PC-3 (cell line): ENCODE data around the gene UBE2E3.

Source experiments
- EZH2 ChIP-seq: fragments of 300-600 bp; sonication (generic); IDR thresholded peaks from one replicate; pipeline ENCODE4 v1.6.1; 2017; ENCODE audit warnings: antibody characterized with exemption, mild to moderate bottlenecking, low read length; ENCODE audit not compliant: unreplicated experiment
- EZH2phosphoT487 ChIP-seq: fragments of 300-600 bp; sonication (generic); IDR thresholded peaks from 2 replicates; pipeline ENCODE4 v1.6.1; 2018; ENCODE audit warnings: mild to moderate bottlenecking, antibody characterized with exemption, low read length, borderline replicate concordance
- TF ChIP-seq, protein P1 (sequence below): fragments of 300-600 bp; sonication (generic); conservative IDR thresholded peaks from 2 replicates; pipeline ENCODE4 v1.5.1; 2017; ENCODE audit warnings: antibody characterized with exemption, low read depth, mild to moderate bottlenecking, low read length

DNA sequence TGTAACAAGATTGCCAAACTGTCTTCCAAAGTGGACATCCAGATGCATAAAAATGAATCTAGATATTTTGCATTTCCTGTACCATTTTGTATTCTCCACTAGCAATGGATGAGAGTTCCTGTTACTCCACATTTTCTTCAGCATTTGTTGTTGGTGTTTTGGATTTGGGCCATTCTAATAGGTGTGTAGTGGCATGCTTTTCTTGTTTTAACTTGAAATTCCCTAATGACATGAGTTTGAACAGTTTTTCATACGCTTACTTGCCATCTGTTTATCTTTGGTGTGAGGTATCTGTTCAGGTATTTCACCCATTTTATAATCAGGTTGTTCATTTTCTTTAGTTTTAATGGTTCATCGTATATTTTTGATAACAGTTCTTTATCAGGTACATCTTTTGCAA is 73.9 kb downstream of the UBE2E3 start:
- TF ChIP-seq, protein P1, sequence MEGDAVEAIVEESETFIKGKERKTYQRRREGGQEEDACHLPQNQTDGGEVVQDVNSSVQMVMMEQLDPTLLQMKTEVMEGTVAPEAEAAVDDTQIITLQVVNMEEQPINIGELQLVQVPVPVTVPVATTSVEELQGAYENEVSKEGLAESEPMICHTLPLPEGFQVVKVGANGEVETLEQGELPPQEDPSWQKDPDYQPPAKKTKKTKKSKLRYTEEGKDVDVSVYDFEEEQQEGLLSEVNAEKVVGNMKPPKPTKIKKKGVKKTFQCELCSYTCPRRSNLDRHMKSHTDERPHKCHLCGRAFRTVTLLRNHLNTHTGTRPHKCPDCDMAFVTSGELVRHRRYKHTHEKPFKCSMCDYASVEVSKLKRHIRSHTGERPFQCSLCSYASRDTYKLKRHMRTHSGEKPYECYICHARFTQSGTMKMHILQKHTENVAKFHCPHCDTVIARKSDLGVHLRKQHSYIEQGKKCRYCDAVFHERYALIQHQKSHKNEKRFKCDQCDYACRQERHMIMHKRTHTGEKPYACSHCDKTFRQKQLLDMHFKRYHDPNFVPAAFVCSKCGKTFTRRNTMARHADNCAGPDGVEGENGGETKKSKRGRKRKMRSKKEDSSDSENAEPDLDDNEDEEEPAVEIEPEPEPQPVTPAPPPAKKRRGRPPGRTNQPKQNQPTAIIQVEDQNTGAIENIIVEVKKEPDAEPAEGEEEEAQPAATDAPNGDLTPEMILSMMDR = no peak
- no peak for TF ChIP-seq EZH2
- TF ChIP-seq EZH2phosphoT487 = no peak
